ENCODE data around the gene RSF1. TPM values are rescaled to one million over a fixed set of nuclear protein-coding genes. Genes with fewer than 3 reads are reported as not detected.

RSF1 gene
- total and polyA plus RNA-seq, 8 donors, result 4.9 to 230 (median 74.4) TPM

GRCh38 chr11:77672264-77672663, 148.3 kb downstream of the RSF1 start:
- H3K27ac ChIP-seq, result no peak overlapping the region

GRCh38 chr11:77669848-77670511, 150.5 kb downstream of the RSF1 start:
- TF ChIP-seq POLR2A (IDR thresholded peaks at IDR 0.05), result no peak
- TF ChIP-seq POLR2AphosphoS5 (IDR thresholded peaks at IDR 0.05), result peak in 1 of 3 donors; percentile 5
- no peak for TF ChIP-seq CTCF (IDR thresholded peaks at IDR 0.05)
- no peak for TF ChIP-seq EP300 (IDR thresholded peaks at IDR 0.05)
- intact Hi-C loops (cut with DNase I; ENCODE audit: low total_unique reads), result no loop called here

More at GRCh38 chr11:77672264-77672663, 148.3 kb downstream of the RSF1 start:
- whole genome bisulfite sequencing, 5 donors, result 94 to 100% (median 100%) methylated on average over 1 of the region's 1 CpG
- Histone ChIP-seq H3K27me3 (no peaks in the 10 kb centered on the region), H3K4me1 (no peaks in the 10 kb centered on the region), H3K4me3 (no peak overlapping the region), H3K36me3 (peaks cover 46 to 98% (median 98%) of the 10 kb centered on the region in 4 donors), H3K9me3 (no peaks in the 10 kb centered on the region)
- TF ChIP-seq CTCF (IDR thresholded peaks at IDR 0.05) (no peak), POLR2A (IDR thresholded peaks at IDR 0.05) (no peak), EP300 (IDR thresholded peaks at IDR 0.05) (no peak), POLR2AphosphoS5 (IDR thresholded peaks at IDR 0.05) (no peak)
- no peak for DNase-seq
- intact Hi-C loops (cut with DNase I; ENCODE audit: low total_unique reads), result no loop called here

GRCh38 chr11:77668760-77669159, 151.8 kb downstream of the RSF1 start:
- Histone ChIP-seq H3K27ac (no peak overlapping the region), H3K27me3 (no peaks in the 10 kb centered on the region), H3K36me3 (peaks cover 37 to 97% (median 94%) of the 10 kb centered on the region in 4 donors), H3K4me3 (no peak overlapping the region), H3K4me1 (no peaks in the 10 kb centered on the region), H3K9me3 (no peaks in the 10 kb centered on the region)
- WGBS, 5 donors, result 82 to 96% (median 83%) methylated on average over 3 of the region's 3 CpGs
- TF ChIP-seq POLR2A (IDR thresholded peaks at IDR 0.05) (no peak), POLR2AphosphoS5 (IDR thresholded peaks at IDR 0.05) (no peak), EP300 (IDR thresholded peaks at IDR 0.05) (no peak), CTCF (IDR thresholded peaks at IDR 0.05) (no peak)
- DNase-seq, result no peak
- intact Hi-C loops (cut with DNase I; ENCODE audit: low total_unique reads), result no loop called here

More at GRCh38 chr11:77669848-77670511, 150.5 kb downstream of the RSF1 start:
- DNase-seq, result peak in 1 of 2 donors; percentile 8
- Histone ChIP-seq H3K4me1 (no peaks in the 10 kb centered on the region), H3K27me3 (no peaks in the 10 kb centered on the region), H3K36me3 (peaks cover 42 to 98% (median 96%) of the 10 kb centered on the region in 4 donors), H3K4me3 (no peak overlapping the region), H3K27ac (no peak overlapping the region), H3K9me3 (no peaks in the 10 kb centered on the region)
- 82 to 94% (median 90%) methylated on average over 2 of the region's 2 CpGs for WGBS, 5 donors

GRCh38 chr11:77665240-77665965, 155.1 kb downstream of the RSF1 start:
- intact Hi-C loops (cut with DNase I; ENCODE audit: low total_unique reads), result no loop called here
- Histone ChIP-seq H3K4me3 (no peak overlapping the region), H3K27me3 (no peaks in the 10 kb centered on the region), H3K9me3 (no peaks in the 10 kb centered on the region), H3K27ac (no peak overlapping the region), H3K4me1 (no peaks in the 10 kb centered on the region), H3K36me3 (peaks cover 23 to 68% (median 63%) of the 10 kb centered on the region in 4 donors)
- no peak for DNase-seq
- TF ChIP-seq POLR2A (IDR thresholded peaks at IDR 0.05) (no peak), EP300 (IDR thresholded peaks at IDR 0.05) (no peak), CTCF (IDR thresholded peaks at IDR 0.05) (no peak), POLR2AphosphoS5 (IDR thresholded peaks at IDR 0.05) (no peak)
- 83 to 90% (median 88%) methylated on average over 7 of the region's 7 CpGs for WGBS, 5 donors

All from stomach (tissue), 9 donors.